HL-60/S4 treated with retinoic acid at 250 ng/mL for 4 days and 3 days (cell line): ENCODE data around the gene KIAA1328.

Source experiments
- in situ Hi-C: fragments of 300-500 bp; cut with MboI; formaldehyde crosslinking; loops from 2 replicates; pipeline ENCODE4 v1.7.0; 2022; ENCODE audit warnings: low sequenced_read_pairs

Gene KIAA1328

DNA sequence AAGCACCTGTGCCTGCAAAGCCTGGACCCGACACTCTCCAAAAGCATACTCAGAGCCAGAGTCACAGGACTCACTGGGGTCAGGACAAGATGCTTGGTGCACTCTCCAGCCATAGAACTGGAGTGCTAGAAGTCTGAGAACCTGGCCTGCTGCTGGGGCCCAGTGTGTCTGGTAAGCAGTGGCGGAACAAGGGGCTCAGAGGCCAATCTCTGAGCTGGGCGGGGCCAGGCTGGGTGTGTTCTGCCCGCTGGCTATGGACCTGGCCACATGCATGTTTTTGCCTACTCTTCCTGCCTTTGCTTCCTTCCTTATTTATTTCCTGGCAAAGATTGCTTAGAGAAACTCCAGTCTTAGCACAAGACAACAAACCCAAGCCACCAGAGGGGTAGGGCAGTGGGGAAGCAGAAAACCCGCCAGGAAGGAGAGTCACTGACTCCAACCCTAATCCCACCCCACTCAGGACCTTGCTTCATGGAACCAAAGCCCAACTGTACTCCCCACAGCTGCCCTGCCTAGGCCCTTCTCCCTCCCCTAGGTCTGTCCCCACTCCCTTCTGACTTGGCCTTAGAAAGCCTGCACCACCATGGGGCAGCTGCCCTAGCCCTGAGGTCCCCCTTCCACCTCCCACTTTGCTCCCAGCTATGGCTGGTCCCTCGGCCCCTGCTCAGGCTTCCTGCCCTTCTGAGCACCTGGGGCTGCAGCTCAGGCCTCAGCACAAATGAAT, 421.1 kb downstream of the KIAA1328 start:
- in situ Hi-C loops, result no loop called here

DNA sequence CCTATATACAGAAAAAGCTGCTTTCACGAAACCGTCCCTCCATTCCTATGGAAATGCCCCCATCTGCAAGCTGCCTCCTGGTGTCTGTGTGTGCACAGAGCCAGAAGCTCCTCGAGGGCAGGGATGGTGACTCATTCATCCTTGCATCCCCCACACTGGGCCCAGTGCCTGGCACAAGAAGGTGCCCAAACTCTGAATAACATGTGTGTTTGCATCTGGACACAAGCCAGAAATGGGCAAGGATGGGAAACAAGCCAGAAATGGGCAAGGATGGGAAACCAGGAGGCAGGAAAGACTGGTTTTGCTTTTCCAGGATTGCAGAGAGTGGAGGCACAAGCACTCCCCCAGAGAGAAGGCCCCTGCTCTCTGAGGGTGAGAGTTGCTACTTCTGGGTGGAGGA, 422.8 kb downstream of the KIAA1328 start:
- in situ Hi-C loops, result no loop called here

DNA sequence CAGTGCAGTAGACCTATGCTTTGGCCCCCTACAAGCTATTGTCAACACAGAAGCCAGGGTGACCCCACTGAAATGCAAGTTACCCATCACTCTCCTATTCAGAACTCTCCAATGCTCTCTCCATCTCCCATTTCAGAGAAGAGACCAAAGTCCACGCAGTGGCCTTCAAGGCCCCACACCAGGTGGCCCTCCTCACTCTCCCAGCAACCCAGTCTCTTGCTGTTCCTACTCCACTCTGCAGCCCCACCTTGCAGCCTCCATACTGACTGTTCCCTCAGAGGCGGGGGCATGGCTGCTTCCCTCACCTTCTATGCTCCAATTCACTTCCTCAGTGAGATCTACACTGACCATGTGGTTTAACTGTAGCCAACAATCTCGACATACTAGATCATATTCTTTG, 423.4 kb downstream of the KIAA1328 start:
- in situ Hi-C loops, result no loop called here

DNA sequence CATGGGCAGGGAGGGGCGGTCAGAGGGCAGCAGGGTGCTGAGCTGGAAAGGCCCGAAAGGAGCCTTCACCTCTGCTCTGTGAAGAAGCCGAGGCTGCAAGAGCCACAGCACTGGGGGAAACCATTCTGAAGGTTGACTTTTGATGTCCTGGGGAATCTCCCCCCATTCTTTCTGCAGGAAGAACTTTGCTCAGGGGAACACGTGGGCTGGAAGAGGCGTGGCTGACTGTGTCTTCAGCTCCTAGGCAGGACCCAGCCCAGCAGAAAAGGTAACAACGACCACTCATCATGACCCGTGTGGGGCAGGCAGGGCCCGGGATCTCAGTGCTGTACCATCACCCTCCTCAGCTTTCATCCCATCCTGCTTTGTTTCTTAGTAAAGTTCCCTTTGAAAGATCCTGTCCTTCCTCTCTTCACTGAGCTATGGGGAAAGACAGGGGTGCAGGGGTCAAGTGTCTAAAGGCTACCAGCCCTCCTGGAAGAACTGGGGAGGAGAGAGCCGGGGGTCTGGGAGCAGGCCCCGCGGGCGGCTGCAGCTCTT, 424.0 kb downstream of the KIAA1328 start:
- in situ Hi-C loops, result no loop called here

DNA sequence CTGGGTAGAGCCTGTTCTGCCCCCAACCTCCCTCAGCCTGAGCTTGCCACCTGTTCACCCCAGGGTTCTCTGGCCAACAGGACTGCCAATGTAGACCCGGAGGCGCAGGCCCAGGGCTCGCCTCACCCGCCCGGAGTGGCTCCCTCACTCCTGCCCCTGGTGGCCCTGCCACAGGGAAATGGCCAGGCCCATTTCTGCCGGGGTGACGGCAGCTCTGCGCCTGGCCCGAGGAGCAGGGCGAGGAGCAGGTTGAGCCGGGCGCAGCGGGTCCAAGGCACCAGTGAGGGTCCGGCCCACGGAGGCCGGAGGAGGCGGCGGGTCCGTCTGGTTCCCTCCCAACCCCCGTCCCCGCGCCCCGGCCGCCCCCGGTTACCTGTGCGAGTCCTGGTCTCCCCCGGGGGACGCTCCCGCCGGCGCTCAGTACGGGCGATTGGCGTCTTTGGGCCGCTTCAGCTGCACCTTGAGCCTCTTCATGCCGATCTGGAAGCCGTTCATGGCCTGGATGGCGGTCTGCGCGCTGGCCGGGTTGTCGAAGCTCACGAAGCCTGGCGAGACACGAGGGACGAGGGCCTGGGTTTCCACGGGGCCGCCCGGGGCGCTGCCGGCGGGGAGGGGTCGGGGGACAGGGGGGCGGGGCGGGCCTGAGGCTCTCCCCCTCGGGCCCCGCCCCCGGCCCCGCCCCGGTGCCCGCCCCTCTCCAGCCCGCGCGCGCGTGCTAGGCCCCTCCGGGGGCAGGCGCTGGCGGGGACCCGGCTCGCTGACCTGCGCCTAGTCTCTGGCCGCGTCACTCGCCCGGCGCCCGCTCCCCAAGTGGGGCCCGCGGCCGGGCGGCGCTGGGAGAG, 424.7 kb downstream of the KIAA1328 start:
- in situ Hi-C loops, result no loop called here

DNA sequence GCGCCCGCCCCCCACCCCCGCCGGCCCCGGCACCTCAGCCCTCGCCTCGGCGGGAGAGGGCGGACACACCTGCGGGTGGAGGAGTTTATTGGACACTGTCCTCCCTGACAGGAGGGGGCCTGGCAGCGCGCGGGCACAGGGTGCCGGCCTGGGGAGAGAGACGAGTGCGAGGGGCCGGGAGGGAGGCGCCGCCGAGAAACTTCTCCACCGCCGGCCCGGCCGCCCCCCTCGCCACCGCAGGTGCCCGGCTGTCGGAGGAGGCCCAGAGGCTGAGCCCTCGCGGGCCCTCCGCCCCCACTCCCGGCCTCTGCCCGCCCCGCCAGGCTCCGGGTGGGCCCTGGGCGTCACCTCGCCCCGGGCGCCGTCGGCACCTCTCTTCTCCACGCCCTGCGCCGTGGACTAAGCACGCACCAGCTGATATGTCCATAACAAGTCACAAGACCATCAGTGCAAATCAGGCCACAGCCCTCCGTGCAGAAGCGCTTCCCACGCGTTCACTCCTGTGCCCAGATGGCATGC, 425.4 kb downstream of the KIAA1328 start:
- in situ Hi-C loops, result no loop called here

DNA sequence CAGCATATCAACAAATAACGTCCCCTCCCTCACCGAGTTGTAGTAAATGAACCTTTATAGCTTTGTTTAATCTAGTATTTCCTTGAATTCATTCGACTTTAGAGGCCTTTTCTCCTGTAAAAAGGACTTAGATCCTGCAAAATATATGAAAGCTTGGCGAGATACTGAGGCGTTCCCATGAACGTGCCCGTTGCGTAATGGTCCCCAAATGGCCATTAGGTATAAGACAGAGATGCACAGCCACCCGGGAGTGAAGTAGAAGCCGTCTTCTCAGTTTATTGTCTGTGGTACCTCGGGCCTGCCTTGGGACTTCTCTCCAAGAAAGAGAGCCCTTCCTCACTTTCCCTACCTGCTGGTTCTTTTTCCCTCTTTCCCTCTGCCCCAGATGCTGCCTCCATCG, 426.0 kb downstream of the KIAA1328 start:
- in situ Hi-C loops, result no loop called here

DNA sequence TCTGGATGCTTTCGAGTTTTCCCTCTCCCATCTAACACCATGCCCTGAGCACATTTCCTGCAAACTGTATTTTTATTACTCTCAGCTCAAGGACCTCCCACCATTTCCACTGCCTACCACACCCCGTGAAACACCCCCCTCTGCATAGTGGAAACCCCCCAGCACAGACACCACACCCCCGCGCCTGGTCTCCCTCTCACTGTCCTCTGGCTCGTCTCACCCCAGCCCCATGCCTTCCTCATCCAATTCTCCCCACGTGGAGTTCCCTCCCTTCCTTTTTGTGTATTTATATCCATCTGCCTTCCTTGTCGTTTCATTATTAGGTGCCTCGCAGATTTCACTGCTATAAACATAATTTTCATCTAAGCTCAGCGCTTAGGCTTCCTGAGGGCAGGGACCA, 429.2 kb downstream of the KIAA1328 start:
- in situ Hi-C loops, result no loop called here

DNA sequence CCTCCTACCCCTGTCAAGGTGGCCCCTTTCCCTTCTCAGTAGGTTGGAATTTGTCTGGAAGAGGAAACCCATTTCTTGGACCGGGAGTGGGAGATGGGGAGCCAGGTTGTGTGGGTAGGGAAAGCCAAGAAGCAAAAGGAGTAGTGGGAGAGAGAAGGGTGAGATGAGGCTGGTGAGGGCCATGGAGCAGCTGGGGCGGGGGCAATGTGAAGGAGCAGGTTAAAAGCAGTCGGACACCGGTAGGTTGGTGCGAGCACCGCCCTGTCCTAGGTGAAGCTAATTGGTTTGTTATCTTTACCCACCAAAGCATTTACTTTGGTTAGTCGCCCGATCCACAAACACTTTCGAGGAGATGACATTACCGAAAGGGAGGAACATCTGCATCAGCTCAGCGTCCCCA, 429.9 kb downstream of the KIAA1328 start:
- in situ Hi-C loops, result no loop called here

DNA sequence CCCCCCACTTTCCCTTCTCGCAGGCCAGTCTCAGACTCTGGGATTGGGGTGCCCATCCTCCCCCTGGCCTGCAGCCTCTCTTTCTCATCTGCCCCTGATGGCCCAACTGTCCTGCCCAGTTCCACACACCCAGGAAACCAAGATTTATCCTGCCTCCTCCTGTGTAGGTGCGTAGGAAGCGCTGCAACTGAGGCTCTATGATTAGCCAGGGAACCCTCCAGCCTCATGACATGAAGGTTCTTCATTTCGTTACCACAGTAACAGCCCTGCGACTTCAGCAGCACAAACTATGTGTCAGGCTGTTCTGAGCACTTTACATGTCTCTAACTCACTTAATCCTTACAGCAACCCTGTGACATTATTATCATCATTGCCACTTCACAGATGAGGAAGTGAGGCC, 430.8 kb downstream of the KIAA1328 start:
- in situ Hi-C loops, result no loop called here

DNA sequence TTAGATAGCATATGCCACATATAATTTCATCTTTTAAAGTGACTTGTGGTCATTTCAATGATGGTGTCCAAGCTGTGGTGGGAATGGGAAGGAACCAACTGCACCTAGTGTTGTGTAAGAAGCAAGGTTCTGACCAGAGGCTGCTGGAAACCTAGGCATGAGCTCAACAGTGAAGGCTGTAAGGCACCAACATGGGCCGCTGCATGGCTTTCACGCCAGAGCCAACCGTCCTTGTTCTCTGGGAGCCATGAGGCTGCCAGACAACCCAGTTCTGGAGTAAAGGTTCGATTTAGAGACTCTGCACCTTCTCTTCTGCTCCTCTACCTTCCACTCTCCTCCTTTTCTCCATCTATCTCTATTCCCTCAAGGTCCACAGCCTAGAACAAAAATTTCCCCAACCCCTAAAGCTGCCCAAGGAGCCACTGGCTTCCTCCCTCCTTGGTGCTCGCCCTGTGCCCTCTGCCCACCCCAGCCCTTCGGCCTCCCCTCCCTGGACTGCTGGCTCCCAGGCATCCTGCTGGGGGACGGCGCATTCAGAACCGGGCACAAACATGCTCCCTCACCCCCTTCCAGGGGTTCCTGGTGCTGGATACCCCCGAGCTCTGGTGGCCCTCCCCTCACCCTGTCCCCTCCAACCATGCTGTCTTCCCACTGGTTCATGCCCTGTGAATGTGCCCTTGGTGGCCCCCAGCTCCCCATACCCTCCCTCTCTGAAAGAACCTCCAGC, 431.6 kb downstream of the KIAA1328 start:
- in situ Hi-C loops, result no loop called here

DNA sequence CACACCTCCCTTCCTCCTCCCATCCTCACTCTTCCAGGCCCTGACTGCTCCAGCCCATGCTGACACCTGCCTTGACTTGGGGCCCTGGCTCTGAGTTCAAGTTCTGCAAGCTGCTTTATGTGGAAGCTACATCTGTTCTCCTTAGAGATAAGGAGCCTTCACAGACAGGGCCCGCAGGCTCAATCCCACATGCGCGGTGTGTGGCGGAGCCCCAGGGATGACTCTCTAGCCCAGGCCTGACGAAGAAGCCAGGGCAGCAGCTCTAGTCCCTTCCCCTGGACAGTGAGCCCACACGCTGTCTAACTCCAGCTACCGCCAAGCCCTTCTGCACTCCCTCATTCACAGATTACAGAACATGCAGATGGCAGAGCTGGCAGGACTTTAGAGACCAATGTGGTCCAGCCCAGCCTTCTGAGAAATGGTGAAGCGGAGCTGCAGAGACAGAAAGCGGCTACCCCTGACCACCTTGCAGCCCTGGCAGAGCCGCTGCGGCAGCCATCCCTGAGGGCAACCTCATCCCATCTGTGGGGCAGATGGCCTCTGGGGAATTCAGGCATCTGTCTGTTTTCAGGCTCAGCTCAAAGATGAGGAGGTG, 432.4 kb downstream of the KIAA1328 start:
- in situ Hi-C loops, result no loop called here

DNA sequence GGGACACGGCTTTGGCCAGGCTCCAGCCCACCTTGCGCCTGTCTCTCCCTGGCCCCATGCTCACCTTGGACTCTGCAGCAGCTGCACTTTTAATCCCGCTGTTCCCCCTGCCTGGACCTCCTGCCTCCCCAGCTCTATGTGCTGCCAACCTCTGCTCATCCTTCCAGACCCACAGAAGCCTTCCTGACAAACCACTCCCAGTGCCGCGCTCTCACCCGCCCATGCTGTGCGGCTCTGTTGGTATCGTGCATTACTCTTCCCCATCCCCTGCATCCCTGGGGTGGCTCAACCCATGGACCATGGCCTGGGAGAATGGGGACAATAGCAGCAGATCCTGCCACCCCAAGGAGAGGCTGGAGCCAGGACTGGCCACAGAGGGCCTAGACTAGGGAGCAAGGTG, 433.1 kb downstream of the KIAA1328 start:
- in situ Hi-C loops, result no loop called here

DNA sequence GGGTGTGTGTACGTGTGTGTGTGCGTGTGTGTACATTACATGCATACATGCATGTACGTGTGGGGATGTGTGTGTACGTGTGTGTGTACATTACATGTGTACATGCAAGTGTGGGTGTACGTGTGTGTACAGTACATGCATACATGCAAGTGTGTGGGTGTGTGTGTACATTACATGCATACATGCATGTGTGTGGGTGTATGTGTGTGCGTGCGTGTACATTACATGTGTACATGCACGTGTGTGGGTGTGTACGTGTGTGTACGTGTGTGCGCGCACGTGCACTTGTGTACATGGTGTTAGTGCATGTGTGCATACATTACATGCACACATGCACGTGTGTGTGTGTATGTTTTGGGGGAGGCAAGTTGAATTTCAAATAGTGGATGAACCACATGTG, 436.0 kb downstream of the KIAA1328 start:
- in situ Hi-C loops, result no loop called here

DNA sequence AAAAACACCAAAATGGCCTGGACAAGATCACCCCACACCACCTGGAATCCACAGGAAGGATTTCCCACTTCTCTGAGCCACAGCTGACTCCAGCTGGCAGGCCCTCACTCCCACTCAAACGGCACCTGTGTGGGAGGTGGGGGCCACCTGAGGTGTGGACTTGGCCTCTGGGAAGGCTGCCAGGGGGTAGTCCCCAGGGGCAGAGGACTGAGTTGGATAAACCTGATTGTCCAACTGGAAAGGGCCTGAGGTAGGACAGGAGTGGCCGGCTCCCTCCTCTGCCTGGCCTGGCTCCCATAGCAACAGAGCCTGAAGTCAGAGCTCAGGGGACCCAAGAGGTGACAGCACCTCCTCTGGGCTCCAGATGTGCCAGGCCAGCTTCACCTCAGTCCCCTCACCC, 436.5 kb downstream of the KIAA1328 start:
- in situ Hi-C loops, result no loop called here

DNA sequence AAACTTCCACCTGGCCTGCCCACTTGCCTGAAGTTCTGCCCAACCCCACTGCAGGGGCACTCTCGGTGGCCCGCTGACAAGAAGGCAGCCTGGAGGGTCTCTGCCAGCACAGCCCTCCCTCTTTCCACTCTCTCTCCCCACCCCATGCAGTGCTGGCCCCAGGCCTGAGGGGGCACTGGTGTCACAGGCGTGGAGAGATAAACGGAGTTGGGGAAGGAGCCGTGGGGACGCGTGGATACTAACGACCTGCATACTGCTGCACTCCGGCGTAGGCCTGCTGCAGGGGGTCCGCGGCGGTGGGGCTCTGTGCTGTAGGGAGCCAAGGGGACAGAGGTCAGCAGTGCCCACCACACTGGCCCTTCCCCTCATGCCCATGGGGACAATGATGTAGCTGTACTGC, 437.4 kb downstream of the KIAA1328 start:
- in situ Hi-C loops, result no loop called here

DNA sequence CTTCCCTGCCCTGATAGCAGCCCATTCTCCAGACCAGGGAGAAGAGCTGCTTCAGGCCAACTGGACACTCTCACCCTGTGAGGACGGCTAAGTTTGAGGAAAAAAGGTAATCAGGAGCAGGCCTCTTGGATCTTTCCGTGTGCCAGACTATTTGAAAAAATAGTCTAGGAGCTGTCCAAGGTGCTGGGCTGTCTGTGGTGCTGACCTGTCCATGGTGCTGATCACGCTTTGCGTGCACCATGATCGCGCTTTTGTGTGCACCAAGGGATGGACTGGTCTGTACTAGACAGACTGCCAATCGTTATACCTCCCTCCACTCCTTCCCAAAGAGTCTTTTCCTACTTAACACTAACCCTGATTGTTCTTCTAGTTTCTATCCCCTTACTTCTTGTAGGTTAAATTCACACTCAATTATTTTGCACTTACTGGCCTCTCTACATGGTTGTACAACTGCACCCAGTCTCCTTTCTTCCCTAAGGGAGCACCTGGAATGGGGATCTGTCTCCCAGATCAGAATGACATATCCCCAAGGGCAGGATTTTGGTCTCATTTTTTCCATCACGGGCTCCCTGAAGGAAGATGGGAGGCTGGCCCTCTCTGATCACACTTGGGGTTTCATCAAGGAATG, 441.2 kb downstream of the KIAA1328 start:
- in situ Hi-C loops, result no loop called here

DNA sequence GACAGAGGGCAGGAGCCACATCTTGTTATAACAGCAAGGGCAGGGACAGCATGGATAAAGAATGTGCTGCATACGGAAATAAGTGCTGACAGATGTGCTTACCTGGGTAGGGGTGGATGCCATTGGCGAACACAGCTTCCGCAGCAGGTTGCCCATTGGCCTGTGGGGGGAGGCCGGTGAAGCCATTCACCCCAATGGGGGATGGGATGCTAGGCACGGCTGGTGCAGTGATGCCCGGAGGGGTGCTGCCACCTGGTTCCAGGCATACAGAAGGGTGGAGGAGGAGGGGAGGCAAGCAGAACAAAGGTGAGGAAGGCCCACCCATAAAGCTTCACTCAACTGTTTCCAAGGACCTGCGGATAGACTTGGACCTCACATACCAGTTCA, 441.7 kb downstream of the KIAA1328 start:
- in situ Hi-C loops, result no loop called here

DNA sequence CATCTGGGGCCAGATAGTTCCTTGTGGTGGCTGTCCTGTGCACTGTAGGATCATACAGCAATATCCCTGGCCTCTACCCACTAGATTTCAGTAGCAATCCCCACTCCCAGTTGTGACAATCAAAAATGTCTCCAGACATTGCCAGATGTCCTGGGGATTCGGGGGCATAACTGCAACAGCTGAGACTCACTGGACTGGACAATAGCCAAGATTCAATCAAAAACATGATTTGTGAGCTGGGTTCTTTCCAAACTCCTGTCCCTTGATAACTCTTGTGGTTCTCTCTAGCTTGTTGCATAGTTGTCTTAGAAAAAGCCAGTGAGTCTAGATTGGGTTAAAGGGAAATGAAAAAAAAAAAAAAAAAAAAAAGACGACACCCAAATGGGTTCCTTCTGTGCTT, 443.3 kb downstream of the KIAA1328 start:
- in situ Hi-C loops, result no loop called here

DNA sequence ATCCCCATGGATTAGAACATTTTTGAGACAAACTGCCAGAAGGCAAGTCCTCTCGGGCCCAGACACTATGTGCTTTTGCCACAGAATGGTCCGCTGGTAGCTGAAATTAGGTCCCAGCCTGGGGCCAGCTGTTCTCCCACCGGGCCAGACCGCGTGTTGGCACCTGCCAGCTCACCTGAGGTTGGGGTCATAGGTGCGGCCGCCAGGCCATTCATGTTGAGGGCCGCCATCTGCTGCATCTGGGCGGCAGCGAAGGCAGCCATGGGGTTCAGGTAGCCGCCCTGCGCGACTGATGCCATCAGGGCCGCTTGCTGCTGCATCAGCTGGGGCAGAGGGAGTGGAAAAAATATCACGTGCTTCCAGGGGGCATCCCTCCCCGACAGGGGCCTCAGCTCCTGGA, 443.9 kb downstream of the KIAA1328 start:
- in situ Hi-C loops, result no loop called here
